ENCODE measurements around the gene FLOT2. TPM values are rescaled to one million over a fixed set of nuclear protein-coding genes. Genes with fewer than 3 reads are reported as not detected.
A peak's percentile ranks its signal among the peaks of the same experiment; 100 is the strongest.

The FLOT2 gene
- total and polyA plus RNA-seq, 10 of the 15 experiments (the other 5 are each of a cell fraction or from before 2014, with no cell fraction given): 56.8 to 302 (median 149) TPM

DNA sequence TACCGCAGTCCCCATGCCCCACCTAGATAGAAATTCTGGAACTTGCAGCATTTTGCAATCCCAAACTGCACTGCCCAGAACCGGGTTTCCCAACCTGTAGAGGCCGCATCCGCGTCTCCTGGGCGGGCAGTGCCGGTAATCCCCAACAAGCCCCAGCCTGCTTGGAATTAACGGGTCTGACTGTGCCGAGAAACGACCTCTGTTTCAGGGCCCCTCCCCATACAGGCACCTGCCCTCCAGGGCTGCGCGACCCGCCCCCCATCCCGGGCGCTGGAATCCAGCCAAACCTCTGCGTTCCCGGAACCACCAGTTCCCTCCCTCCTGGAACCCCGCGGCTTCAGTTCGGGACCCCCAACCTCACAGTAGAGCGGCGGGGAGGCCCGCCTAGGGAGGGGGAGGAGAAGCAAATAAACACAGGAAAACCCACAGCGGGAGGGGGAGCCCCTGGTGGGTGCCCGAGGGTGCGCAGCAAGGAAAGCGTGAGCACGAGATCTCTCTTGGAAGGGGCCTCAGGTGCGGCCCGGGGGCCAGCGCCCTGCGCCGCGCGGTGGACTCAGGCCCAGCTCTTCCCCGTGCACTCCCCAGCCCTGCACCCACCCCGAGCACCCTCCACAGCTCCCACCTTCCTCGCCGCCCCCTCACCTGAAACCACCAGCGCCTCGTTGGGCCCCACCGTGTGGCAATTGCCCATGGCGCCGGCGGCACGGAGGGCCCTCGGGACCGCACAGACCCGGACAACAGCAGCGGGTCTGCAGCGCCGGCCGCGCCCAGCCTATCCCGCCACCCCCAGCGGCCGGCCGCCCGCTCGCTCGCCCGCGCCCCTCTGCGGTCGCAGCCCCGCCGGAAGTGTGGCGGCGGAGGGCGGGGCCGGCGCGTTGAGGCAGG lies at the start of gene FLOT2 (continued):
- TF ChIP-seq, protein P1, sequence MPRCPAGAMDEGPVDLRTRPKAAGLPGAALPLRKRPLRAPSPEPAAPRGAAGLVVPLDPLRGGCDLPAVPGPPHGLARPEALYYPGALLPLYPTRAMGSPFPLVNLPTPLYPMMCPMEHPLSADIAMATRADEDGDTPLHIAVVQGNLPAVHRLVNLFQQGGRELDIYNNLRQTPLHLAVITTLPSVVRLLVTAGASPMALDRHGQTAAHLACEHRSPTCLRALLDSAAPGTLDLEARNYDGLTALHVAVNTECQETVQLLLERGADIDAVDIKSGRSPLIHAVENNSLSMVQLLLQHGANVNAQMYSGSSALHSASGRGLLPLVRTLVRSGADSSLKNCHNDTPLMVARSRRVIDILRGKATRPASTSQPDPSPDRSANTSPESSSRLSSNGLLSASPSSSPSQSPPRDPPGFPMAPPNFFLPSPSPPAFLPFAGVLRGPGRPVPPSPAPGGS (IDR thresholded peaks at IDR 0.05; ENCODE audit: borderline replicate concordance, insufficient read depth, low read depth, low read length, poor library complexity, severe bottlenecking): peak; percentile 73
- TF ChIP-seq SMARCA5 (IDR thresholded peaks at IDR 0.05) (0 out of 2 replicates have a peak, but pooled peaks have one; percentile 75), YY1 (IDR thresholded peaks at IDR 0.05; ENCODE audit: low read depth, low read length) (peak; percentile 59), PAX5 (IDR thresholded peaks at IDR 0.05; ENCODE audit: borderline replicate concordance, low read depth, low read length) (0 out of 2 replicates have a peak, but pooled peaks have one; percentile 12), STAT3 (IDR thresholded peaks at IDR 0.05; ENCODE audit: low read depth, low read length) (no peak), POLR2AphosphoS2 (IDR thresholded peaks at IDR 0.05; ENCODE audit: low read depth, low read length) (peak; percentile 95), ZSCAN29 (IDR thresholded peaks at IDR 0.05) (0 out of 2 replicates have a peak, but pooled peaks have one; percentile 52), KAT2A (conservative IDR thresholded peaks at IDR 0.05; ENCODE audit: control insufficient read depth, low read depth, low read length) (no peak), LARP7 (IDR thresholded peaks at IDR 0.05) (peak; percentile 93), HDGF (IDR thresholded peaks at IDR 0.05) (no peak), RCOR1 (conservative IDR thresholded peaks at IDR 0.05; ENCODE audit: low read depth, low read length) (no peak), NR2C1 (IDR thresholded peaks at IDR 0.05) (peak; percentile 27; the same call in 1 of the 2 replicates), RBBP5 (conservative IDR thresholded peaks at IDR 0.05) (no peak), BMI1 (IDR thresholded peaks at IDR 0.05; ENCODE audit: borderline replicate concordance) (peak; percentile 39; the same call in 1 of the 2 replicates), ZBED1 (IDR thresholded peaks at IDR 0.05; ENCODE audit: borderline replicate concordance) (peak; percentile 46; the same call in 1 of the 2 replicates), SREBF2 (IDR thresholded peaks at IDR 0.05; ENCODE audit: low read length) (no peak), ZNF24 (IDR thresholded peaks at IDR 0.05) (peak; percentile 61; the same call in 1 of the 2 replicates)
- TF ChIP-seq, protein P2, sequence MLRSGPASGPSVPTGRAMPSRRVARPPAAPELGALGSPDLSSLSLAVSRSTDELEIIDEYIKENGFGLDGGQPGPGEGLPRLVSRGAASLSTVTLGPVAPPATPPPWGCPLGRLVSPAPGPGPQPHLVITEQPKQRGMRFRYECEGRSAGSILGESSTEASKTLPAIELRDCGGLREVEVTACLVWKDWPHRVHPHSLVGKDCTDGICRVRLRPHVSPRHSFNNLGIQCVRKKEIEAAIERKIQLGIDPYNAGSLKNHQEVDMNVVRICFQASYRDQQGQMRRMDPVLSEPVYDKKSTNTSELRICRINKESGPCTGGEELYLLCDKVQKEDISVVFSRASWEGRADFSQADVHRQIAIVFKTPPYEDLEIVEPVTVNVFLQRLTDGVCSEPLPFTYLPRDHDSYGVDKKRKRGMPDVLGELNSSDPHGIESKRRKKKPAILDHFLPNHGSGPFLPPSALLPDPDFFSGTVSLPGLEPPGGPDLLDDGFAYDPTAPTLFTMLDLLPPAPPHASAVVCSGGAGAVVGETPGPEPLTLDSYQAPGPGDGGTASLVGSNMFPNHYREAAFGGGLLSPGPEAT (IDR thresholded peaks at IDR 0.05; ENCODE audit: low read depth): peak; percentile 68; the same call in 1 of the 2 replicates
- TF ChIP-seq, protein P3, sequence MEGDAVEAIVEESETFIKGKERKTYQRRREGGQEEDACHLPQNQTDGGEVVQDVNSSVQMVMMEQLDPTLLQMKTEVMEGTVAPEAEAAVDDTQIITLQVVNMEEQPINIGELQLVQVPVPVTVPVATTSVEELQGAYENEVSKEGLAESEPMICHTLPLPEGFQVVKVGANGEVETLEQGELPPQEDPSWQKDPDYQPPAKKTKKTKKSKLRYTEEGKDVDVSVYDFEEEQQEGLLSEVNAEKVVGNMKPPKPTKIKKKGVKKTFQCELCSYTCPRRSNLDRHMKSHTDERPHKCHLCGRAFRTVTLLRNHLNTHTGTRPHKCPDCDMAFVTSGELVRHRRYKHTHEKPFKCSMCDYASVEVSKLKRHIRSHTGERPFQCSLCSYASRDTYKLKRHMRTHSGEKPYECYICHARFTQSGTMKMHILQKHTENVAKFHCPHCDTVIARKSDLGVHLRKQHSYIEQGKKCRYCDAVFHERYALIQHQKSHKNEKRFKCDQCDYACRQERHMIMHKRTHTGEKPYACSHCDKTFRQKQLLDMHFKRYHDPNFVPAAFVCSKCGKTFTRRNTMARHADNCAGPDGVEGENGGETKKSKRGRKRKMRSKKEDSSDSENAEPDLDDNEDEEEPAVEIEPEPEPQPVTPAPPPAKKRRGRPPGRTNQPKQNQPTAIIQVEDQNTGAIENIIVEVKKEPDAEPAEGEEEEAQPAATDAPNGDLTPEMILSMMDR (IDR thresholded peaks at IDR 0.05 in 2 of 3, conservative IDR thresholded peaks at IDR 0.05 in 1 of 3; ENCODE audit: control insufficient read depth in 2 of 3, extremely low read depth in 1 of 3, insufficient read depth in 1 of 3, low read depth in 3 of 3, low read length in 3 of 3): peak in 2 of 3 experiments; percentile 11 to 17; a peak in 2 of 6 replicates
- TF ChIP-seq, protein P4, sequence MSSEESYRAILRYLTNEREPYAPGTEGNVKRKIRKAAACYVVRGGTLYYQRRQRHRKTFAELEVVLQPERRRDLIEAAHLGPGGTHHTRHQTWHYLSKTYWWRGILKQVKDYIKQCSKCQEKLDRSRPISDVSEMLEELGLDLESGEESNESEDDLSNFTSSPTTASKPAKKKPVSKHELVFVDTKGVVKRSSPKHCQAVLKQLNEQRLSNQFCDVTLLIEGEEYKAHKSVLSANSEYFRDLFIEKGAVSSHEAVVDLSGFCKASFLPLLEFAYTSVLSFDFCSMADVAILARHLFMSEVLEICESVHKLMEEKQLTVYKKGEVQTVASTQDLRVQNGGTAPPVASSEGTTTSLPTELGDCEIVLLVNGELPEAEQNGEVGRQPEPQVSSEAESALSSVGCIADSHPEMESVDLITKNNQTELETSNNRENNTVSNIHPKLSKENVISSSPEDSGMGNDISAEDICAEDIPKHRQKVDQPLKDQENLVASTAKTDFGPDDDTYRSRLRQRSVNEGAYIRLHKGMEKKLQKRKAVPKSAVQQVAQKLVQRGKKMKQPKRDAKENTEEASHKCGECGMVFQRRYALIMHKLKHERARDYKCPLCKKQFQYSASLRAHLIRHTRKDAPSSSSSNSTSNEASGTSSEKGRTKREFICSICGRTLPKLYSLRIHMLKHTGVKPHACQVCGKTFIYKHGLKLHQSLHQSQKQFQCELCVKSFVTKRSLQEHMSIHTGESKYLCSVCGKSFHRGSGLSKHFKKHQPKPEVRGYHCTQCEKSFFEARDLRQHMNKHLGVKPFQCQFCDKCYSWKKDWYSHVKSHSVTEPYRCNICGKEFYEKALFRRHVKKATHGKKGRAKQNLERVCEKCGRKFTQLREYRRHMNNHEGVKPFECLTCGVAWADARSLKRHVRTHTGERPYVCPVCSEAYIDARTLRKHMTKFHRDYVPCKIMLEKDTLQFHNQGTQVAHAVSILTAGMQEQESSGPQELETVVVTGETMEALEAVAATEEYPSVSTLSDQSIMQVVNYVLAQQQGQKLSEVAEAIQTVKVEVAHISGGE (CRISPR knock-in tag; IDR thresholded peaks at IDR 0.05): no peak

Data from GM12878 (cell line).